H9 (cell line): ENCODE data around the gene AWAT2. TPM values are rescaled to one million over a fixed set of nuclear protein-coding genes. Genes with fewer than 3 reads are reported as not detected.

Experiments used
- DNase-seq: peaks from one replicate; pipeline ENCODE4 v3.0.0-alpha.2; 2017
- H2AFZ ChIP-seq: one replicate; pipeline ENCODE4 v1.6.1; 2013; ENCODE audit warnings: mild to moderate bottlenecking, low read length, control low read depth, moderate library complexity
- H2AK5ac ChIP-seq: 2 replicates; pipeline ENCODE4 v1.6.1; 2013; ENCODE audit warnings: low read length, control low read depth, mixed read lengths; ENCODE audit not compliant: insufficient read length
- H2BK120ac ChIP-seq: one replicate; pipeline ENCODE4 v1.6.1; 2013; ENCODE audit warnings: low read depth, mild to moderate bottlenecking, low read length, control low read depth, inconsistent platforms; ENCODE audit not compliant: poor library complexity, severe bottlenecking
- H2BK12ac ChIP-seq: 2 replicates; pipeline ENCODE4 v1.6.1; 2013; ENCODE audit warnings: low read length, control low read depth, mixed read lengths, low read depth; ENCODE audit not compliant: insufficient read length
- H2BK15ac ChIP-seq: 2 replicates; pipeline ENCODE4 v1.6.1; 2013; ENCODE audit warnings: low read depth, low read length, control low read depth
- H2BK20ac ChIP-seq: one replicate; pipeline ENCODE4 v1.6.1; 2013; ENCODE audit warnings: low read depth, mild to moderate bottlenecking, low read length, control low read depth, inconsistent platforms; ENCODE audit not compliant: poor library complexity, severe bottlenecking
- H2BK5ac ChIP-seq: 2 replicates; pipeline ENCODE4 v1.6.1; 2013; ENCODE audit warnings: low read length, control low read depth, mixed read lengths; ENCODE audit not compliant: insufficient read length
- H3K14ac ChIP-seq: 2 replicates; pipeline ENCODE4 v1.6.1; 2013; ENCODE audit warnings: low read length, control low read depth; ENCODE audit not compliant: insufficient read depth
- H3K18ac ChIP-seq: 2 replicates; pipeline ENCODE4 v1.6.1; 2013; ENCODE audit warnings: low read depth, mild to moderate bottlenecking, mixed read lengths, low read length, control low read depth; ENCODE audit not compliant: insufficient read length
- H3K23ac ChIP-seq: 2 replicates; pipeline ENCODE4 v1.6.1; 2013; ENCODE audit warnings: low read length, control low read depth, mixed read lengths, low read depth; ENCODE audit not compliant: insufficient read length
- H3K23me2 ChIP-seq: 2 replicates; pipeline ENCODE4 v1.6.1; 2013; ENCODE audit warnings: low read depth, mild to moderate bottlenecking, mixed read lengths, low read length, control low read depth; ENCODE audit not compliant: insufficient read length, poor library complexity, severe bottlenecking
- H3K27ac ChIP-seq: 2 replicates; pipeline ENCODE4 v1.5.1; 2013; ENCODE audit warnings: low read length, control low read depth, mixed read lengths, low read depth; ENCODE audit not compliant: insufficient read length
- H3K27me3 ChIP-seq: 2 replicates; pipeline ENCODE4 v1.6.1; 2013; ENCODE audit warnings: low read length, control low read depth, inconsistent platforms; ENCODE audit not compliant: insufficient read depth
- H3K4ac ChIP-seq: 2 replicates; pipeline ENCODE4 v1.6.1; 2013; ENCODE audit warnings: low read depth, mild to moderate bottlenecking, control low read depth, inconsistent platforms, low read length, moderate library complexity
- H3K4me1 ChIP-seq: 2 replicates; pipeline ENCODE4 v1.6.1; 2013; ENCODE audit warnings: low read length, control low read depth, inconsistent platforms; ENCODE audit not compliant: insufficient read depth
- H3K4me2 ChIP-seq: 2 replicates; pipeline ENCODE4 v1.6.1; 2013; ENCODE audit warnings: low read length, control low read depth, mixed read lengths; ENCODE audit not compliant: insufficient read length, insufficient read depth
- H3K56ac ChIP-seq: 2 replicates; pipeline ENCODE4 v1.6.1; 2013; ENCODE audit warnings: low read depth, mild to moderate bottlenecking, mixed read lengths, low read length, control low read depth; ENCODE audit not compliant: insufficient read length
- H3K79me1 ChIP-seq: 2 replicates; pipeline ENCODE4 v1.6.1; 2013; ENCODE audit warnings: low read depth, mild to moderate bottlenecking, moderate library complexity, low read length, control low read depth, inconsistent platforms; ENCODE audit not compliant: insufficient read depth, poor library complexity, severe bottlenecking
- H3K79me2 ChIP-seq: 2 replicates; pipeline ENCODE4 v1.6.1; 2013; ENCODE audit warnings: low read length, control low read depth, inconsistent platforms; ENCODE audit not compliant: insufficient read depth
- H3K9ac ChIP-seq: 2 replicates; pipeline ENCODE4 v1.6.1; 2013; ENCODE audit warnings: low read length, control low read depth, mixed read lengths; ENCODE audit not compliant: insufficient read length; ENCODE audit errors: extremely low read depth
- H3K9me3 ChIP-seq: one replicate; pipeline ENCODE4 v1.6.1; 2013; ENCODE audit warnings: low read depth, low read length, inconsistent platforms; ENCODE audit not compliant: control insufficient read depth
- H3T11ph ChIP-seq: one replicate; pipeline ENCODE4 v1.6.1; 2013; ENCODE audit warnings: mild to moderate bottlenecking, low read length, control low read depth, inconsistent platforms
- H4K20me1 ChIP-seq: one replicate; pipeline ENCODE4 v1.6.1; 2013; ENCODE audit not compliant: control insufficient read depth, insufficient read length, insufficient read depth
- H4K5ac ChIP-seq: 2 replicates; pipeline ENCODE4 v1.6.1; 2013; ENCODE audit warnings: low read depth, mild to moderate bottlenecking, mixed read lengths, low read length, control low read depth; ENCODE audit not compliant: insufficient read length
- H4K8ac ChIP-seq: replicated peaks from 2 replicates; pipeline ENCODE4 v1.6.1; 2013; ENCODE audit warnings: low read length, control low read depth, mixed read lengths, low read depth; ENCODE audit not compliant: insufficient read length
- H4K91ac ChIP-seq: 2 replicates; pipeline ENCODE4 v1.6.1; 2013; ENCODE audit warnings: low read depth, mild to moderate bottlenecking, moderate library complexity, mixed read lengths, low read length, control low read depth; ENCODE audit not compliant: insufficient read length
- H3K27ac Mint-ChIP-seq, 3 experiments: 2 replicates in 2 of 3; 3 replicates in 1 of 3; pipeline ENCODE4 v1.8.0; 2020 to 2021; ENCODE audit warnings: mixed read lengths in 3 of 3, mild to moderate bottlenecking in 1 of 3, moderate library complexity in 1 of 3
- H3K27me3 Mint-ChIP-seq: 2 replicates; pipeline ENCODE4 v1.8.0; 2021; ENCODE audit warnings: low read depth, mild to moderate bottlenecking, moderate library complexity, mixed read lengths
- H3K36me3 Mint-ChIP-seq, 3 experiments: 2 replicates in 2 of 3; 3 replicates in 1 of 3; pipeline ENCODE4 v1.8.0; 2020 to 2021; ENCODE audit warnings: low read depth in 3 of 3, mixed read lengths in 3 of 3; ENCODE audit not compliant: insufficient read depth in 1 of 3
- H3K4me1 Mint-ChIP-seq, 2 experiments: 2 replicates each; pipeline ENCODE4 v1.8.0; 2020; ENCODE audit warnings: mixed read lengths in 2 of 2
- H3K4me3 Mint-ChIP-seq, 2 experiments: 2 replicates in 1 of 2; 3 replicates in 1 of 2; pipeline ENCODE4 v1.8.0; 2020 to 2021; ENCODE audit warnings: mild to moderate bottlenecking in 2 of 2, mixed read lengths in 2 of 2, moderate library complexity in 1 of 2
- H3K9me3 Mint-ChIP-seq, 2 experiments: 2 replicates in 1 of 2; 3 replicates in 1 of 2; pipeline ENCODE4 v1.8.0; 2020; ENCODE audit warnings: mild to moderate bottlenecking in 2 of 2, mixed read lengths in 2 of 2, moderate library complexity in 1 of 2
- CTCF ChIP-seq: fragments of 200-600 bp; sonication (generic); conservative IDR thresholded peaks from 3 replicates; pipeline ENCODE4 v1.8.0; 2021; ENCODE audit warnings: antibody characterized with exemption, mild to moderate bottlenecking
- WGBS: extraction: QIAGEN DNeasy Blood & Tissue Kit; methylation state at CpG from one replicate; pipeline ENCODE4 v1.1.7; 2013; ENCODE audit warnings: missing lambda C conversion rate, low lambda C conversion rate, mixed read lengths; ENCODE audit not compliant: insufficient read length; ENCODE audit errors: extremely low coverage; 5-methylcytosine and 5-hydroxymethylcytosine counted together
- total RNA-seq: library from RNA; stranded (reverse); gene quantifications from 2 replicates; pipeline ENCODE4 v1.2.1, GENCODE V29; 2021

The AWAT2 gene
- total RNA-seq, 1 experiment from 2014 or later, result not detected

GRCh38 chrX:70089604-70090297 lies 40.0 kb upstream of the AWAT2 start:
- Mint-ChIP-seq H3K4me1 (peaks cover 4 to 5% of the 10 kb centered on the region in 2 experiments), H3K4me3 (no peak overlapping the region)
- no peak overlapping the region for H3K18ac ChIP-seq

More at GRCh38 chrX:70089604-70090297, 40.0 kb upstream of the AWAT2 start:
- no peak overlapping the region for H4K5ac ChIP-seq
- no peaks in the 10 kb centered on the region for H3K23me2 ChIP-seq
- no peak overlapping the region for H3K27ac Mint-ChIP-seq
- H3K27ac ChIP-seq, result no peak overlapping the region
- no peak overlapping the region for H3T11ph ChIP-seq
- H3K4me2 ChIP-seq, result no peak overlapping the region
- H3K9me3 ChIP-seq, result peaks cover 53% of the 10 kb centered on the region
- no peak overlapping the region for H3K14ac ChIP-seq
- no peak overlapping the region for H2BK20ac ChIP-seq
- peaks cover 67 to 71% of the 10 kb centered on the region in 2 experiments for H3K9me3 Mint-ChIP-seq
- H3K79me1 ChIP-seq, result no peaks in the 10 kb centered on the region
- DNase-seq, result no peak
- no peak overlapping the region for H3K4ac ChIP-seq
- no peak overlapping the region for H2BK120ac ChIP-seq
- H3K79me2 ChIP-seq, result no peaks in the 10 kb centered on the region
- no peaks in the 10 kb centered on the region for H4K20me1 ChIP-seq
- H3K4me1 ChIP-seq, result no peaks in the 10 kb centered on the region
- no peak overlapping the region for H2BK5ac ChIP-seq
- WGBS, result no CpG with 5 or more reads among the region's 1 CpG
- H3K36me3 Mint-ChIP-seq, result no peaks in the 10 kb centered on the region; a peak in 3 of 7 replicates
- no peak overlapping the region for H2BK15ac ChIP-seq
- no peak overlapping the region for H2AK5ac ChIP-seq
- H3K23ac ChIP-seq, result no peak overlapping the region
- no peak overlapping the region for H4K8ac ChIP-seq
- H4K91ac ChIP-seq, result no peak overlapping the region
- no peak overlapping the region for H2BK12ac ChIP-seq
- H2AFZ ChIP-seq, result no peak overlapping the region
- H3K27me3 ChIP-seq, result no peaks in the 10 kb centered on the region
- H3K56ac ChIP-seq, result no peak overlapping the region
- peaks cover 10% of the 10 kb centered on the region for H3K27me3 Mint-ChIP-seq
- no peak overlapping the region for H3K9ac ChIP-seq
- TF ChIP-seq CTCF, result no peak
